Kidney (tissue), 14 donors: ENCODE results near the gene PHF2. TPM values are rescaled to one million over a fixed set of nuclear protein-coding genes. Genes with fewer than 3 reads are reported as not detected.

ENCODE experiments used
- DNase-seq, 5 donors: peaks; one replicate each; pipeline ENCODE4 v3.0.0-alpha.2; 2013 to 2020
- FAIRE-seq: peaks from 2 replicates; lab custom pipeline; 2012; peaks lifted over from hg19 to GRCh38; lab: Jason Lieb, UNC
- H3K27ac ChIP-seq, 2 donors: one replicate each; pipeline ENCODE4 v1.7.0; 2013; ENCODE audit warnings: low read depth in 2 of 2, low read length in 2 of 2, inconsistent platforms in 1 of 2
- H3K27me3 ChIP-seq: one replicate; pipeline ENCODE4 v1.7.1; 2013; ENCODE audit warnings: low read length, inconsistent platforms; ENCODE audit not compliant: control insufficient read depth, insufficient read depth
- H3K36me3 ChIP-seq, 3 donors: one replicate each; pipeline versions ENCODE4 v1.7.0 to v1.7.1; 2013; ENCODE audit warnings: low read length in 3 of 3, control low read depth in 1 of 3, inconsistent platforms in 1 of 3; ENCODE audit not compliant: insufficient read depth in 3 of 3, control insufficient read depth in 2 of 3
- H3K4me1 ChIP-seq, 3 donors: one replicate each; pipeline versions ENCODE4 v1.7.0 to v1.7.1; 2013; ENCODE audit warnings: low read length in 3 of 3, inconsistent platforms in 1 of 3, low read depth in 1 of 3; ENCODE audit not compliant: control insufficient read depth in 2 of 3, insufficient read depth in 2 of 3
- H3K4me3 ChIP-seq, 3 donors: one replicate each; pipeline versions ENCODE4 v1.7.0 to v1.8.1; 2013; ENCODE audit warnings: low read length in 3 of 3, control low read depth in 1 of 3, inconsistent platforms in 1 of 3
- H3K9ac ChIP-seq, 3 donors: one replicate each; pipeline versions ENCODE4 v1.7.0 to v1.7.1; 2013; ENCODE audit warnings: low read length in 3 of 3, control low read depth in 1 of 3, inconsistent platforms in 1 of 3
- H3K9me3 ChIP-seq, 3 donors: one replicate each; pipeline versions ENCODE4 v1.7.0 to v1.7.1; 2013; ENCODE audit warnings: low read length in 3 of 3, control low read depth in 1 of 3, inconsistent platforms in 1 of 3; ENCODE audit not compliant: control insufficient read depth in 2 of 3, insufficient read depth in 1 of 3
- CTCF ChIP-seq: IDR thresholded peaks from 3 replicates; pipeline ENCODE4 v1.5.1; 2012; ENCODE audit warnings: mild to moderate bottlenecking, moderate library complexity, borderline replicate concordance; ENCODE audit not compliant: insufficient read depth; ENCODE audit errors: extremely low read depth
- intact Hi-C: fragments of 100-400 bp; cut with DNase I; formaldehyde crosslinking; loops from one replicate; pipeline ENCODE4 v1.11.1; 2022
- polyA plus RNA-seq: library from polyadenylated mRNA; stranded (reverse); fragments of 350-450 nt; fragmentation: Illumina TruSeq; extraction: RNeasy Lipid Tissue Mini Kit (QIAGEN cat#74804); gene quantifications from one replicate; pipeline ENCODE4 v1.2.3, GENCODE V29; 2014; ENCODE audit warnings: low read depth, low replicate concordance; ENCODE audit not compliant: insufficient read depth
- total RNA-seq: library from RNA; stranded (reverse); fragmentation: NEBNext Ultra II Directional; extraction: Animal tissue kit (Norgen Biotek cat#: 25700); gene quantifications from one replicate; pipeline ENCODE4 v1.2.1, GENCODE V29; 2021
- donor health status: control.
- donor health status: control.
- donor health status: control.
- donor health status: control.
- donor health status: control.
- donor health status: DM: yes; HTN: yes; CAD: no.
- donor health status: Normal renal cell carcinoma (clear cell type).

Gene PHF2
- total and polyA plus RNA-seq, 2 donors from 2014 or later: 10.2 to 30.7 TPM

- FAIRE-seq (no peak), DNase-seq (peak in 1 of 5 donors; percentile 40)
- H3K27me3 ChIP-seq: no peaks in the 10 kb centered on the region
- no peak overlapping the region for H3K4me3 ChIP-seq
- H3K36me3 ChIP-seq: peaks cover 7 to 32% (median 18%) of the 10 kb centered on the region in 3 donors
- no peaks in the 10 kb centered on the region for H3K9me3 ChIP-seq
- TF ChIP-seq CTCF: no peak
- no peak overlapping the region for H3K9ac ChIP-seq
- H3K27ac ChIP-seq: no peak overlapping the region
- no peaks in the 10 kb centered on the region for H3K4me1 ChIP-seq
- intact Hi-C loops: no loop called here
Observed at GRCh38 chr9:93660352-93661046, 84.1 kb downstream of the PHF2 start.

- no peaks in the 10 kb centered on the region for H3K27me3 ChIP-seq
- no peaks in the 10 kb centered on the region for H3K9me3 ChIP-seq
- no peaks in the 10 kb centered on the region for H3K4me1 ChIP-seq
- DNase-seq (no peak), FAIRE-seq (no peak)
- intact Hi-C loops: no loop called here
- no peak overlapping the region for H3K27ac ChIP-seq
- no peak overlapping the region for H3K4me3 ChIP-seq
- no peak overlapping the region for H3K9ac ChIP-seq
- TF ChIP-seq CTCF: no peak
- H3K36me3 ChIP-seq: peaks cover 7 to 32% (median 18%) of the 10 kb centered on the region in 3 donors
Observed at GRCh38 chr9:93661591-93661990, 85.2 kb downstream of the PHF2 start.

GRCh38 chr9:93662016-93662638, 85.7 kb downstream of the PHF2 start:
- no peaks in the 10 kb centered on the region for H3K27me3 ChIP-seq
- TF ChIP-seq CTCF: no peak
- no peak for FAIRE-seq

More at GRCh38 chr9:93662016-93662638, 85.7 kb downstream of the PHF2 start:
- Histone ChIP-seq H3K27ac (no peak overlapping the region), H3K9ac (peak overlapping the region in 1 of 3 donors; percentile 7), H3K4me1 (no peaks in the 10 kb centered on the region), H3K4me3 (no peak overlapping the region), H3K36me3 (peaks cover 7 to 32% (median 18%) of the 10 kb centered on the region in 3 donors), H3K9me3 (no peaks in the 10 kb centered on the region)
- intact Hi-C loops: no loop called here
- DNase-seq: no peak
